ENCODE results near the gene OR6J1.

- TF ChIP-seq FOXP2 (optimal IDR thresholded peaks at IDR 0.05; ENCODE audit: control extremely low read depth, extremely low read length, insufficient read depth) (no peak), EZH2 (IDR thresholded peaks at IDR 0.05) (no peak), POLR2AphosphoS5 (IDR thresholded peaks at IDR 0.05; ENCODE audit: borderline replicate concordance, low read depth, low read length) (no peak)
These were observed 31.0 kb downstream of the OR6J1 start for GRCh38 chr14:22613106-22613695.
